GM23338 (cell line): ENCODE results near the gene C3orf22. TPM values are rescaled to one million over a fixed set of nuclear protein-coding genes. Genes with fewer than 3 reads are reported as not detected.

Source experiments
- ATAC-seq: fragments of 200-7000 bp; cut with Tn5 transposase; 3 replicates; pipeline ENCODE4 v1.9.1; 2020
- DNase-seq: peaks from one replicate; pipeline ENCODE4 v3.0.0-alpha.2; 2015; ENCODE audit warnings: low spot score
- H2AFZ ChIP-seq: fragments of 200-600 bp; sonication (generic); 2 replicates; pipeline ENCODE4 v1.8.0; 2016; ENCODE audit warnings: antibody characterized with exemption, mild to moderate bottlenecking, moderate library complexity
- H3F3A ChIP-seq: fragments of 200-600 bp; sonication (generic); replicated peaks from 2 replicates; pipeline ENCODE4 v1.8.0; 2017; ENCODE audit warnings: antibody characterized with exemption, mixed run types, low read depth
- H3K27ac ChIP-seq: fragments of 200-600 bp; sonication (generic); 2 replicates; pipeline ENCODE4 v1.6.1; 2016; ENCODE audit warnings: low read depth
- H3K27me3 ChIP-seq: fragments of 200-600 bp; sonication (generic); 2 replicates; pipeline ENCODE4 v1.8.0; 2016; ENCODE audit warnings: mild to moderate bottlenecking, mixed run types, moderate library complexity; ENCODE audit not compliant: insufficient read depth
- H3K36me3 ChIP-seq: fragments of 200-600 bp; sonication (generic); 2 replicates; pipeline ENCODE4 v1.8.0; 2016; ENCODE audit warnings: mild to moderate bottlenecking; ENCODE audit not compliant: insufficient read depth
- H3K4me1 ChIP-seq: fragments of 200-600 bp; sonication (generic); 2 replicates; pipeline ENCODE4 v1.8.0; 2016; ENCODE audit warnings: mild to moderate bottlenecking, moderate library complexity; ENCODE audit not compliant: insufficient read depth
- H3K4me2 ChIP-seq: fragments of 200-600 bp; sonication (generic); 2 replicates; pipeline ENCODE4 v1.7.1; 2017; ENCODE audit warnings: mixed run types
- H3K4me3 ChIP-seq: fragments of 200-600 bp; sonication (generic); 2 replicates; pipeline ENCODE4 v1.6.1; 2016; ENCODE audit warnings: mixed run types
- H3K79me2 ChIP-seq: fragments of 200-600 bp; sonication (generic); replicated peaks from 2 replicates; pipeline ENCODE4 v1.8.0; 2017; ENCODE audit warnings: mild to moderate bottlenecking; ENCODE audit not compliant: insufficient read depth
- H3K9me2 ChIP-seq: fragments of 200-600 bp; sonication (generic); 2 replicates; pipeline ENCODE4 v1.8.0; 2017; ENCODE audit not compliant: insufficient read depth
- H4K20me1 ChIP-seq: fragments of 200-600 bp; sonication (generic); replicated peaks from 2 replicates; pipeline ENCODE4 v1.8.0; 2017; ENCODE audit warnings: mild to moderate bottlenecking; ENCODE audit not compliant: insufficient read depth
- H3K27ac Mint-ChIP-seq: 2 replicates; pipeline ENCODE4 v1.8.0; 2020; ENCODE audit warnings: inconsistent platforms, mild to moderate bottlenecking, moderate library complexity, mixed read lengths
- H3K27me3 Mint-ChIP-seq: 3 replicates; pipeline ENCODE4 v1.8.0; 2022; ENCODE audit warnings: low read depth, mild to moderate bottlenecking, moderate library complexity, mixed read lengths, inconsistent platforms; ENCODE audit not compliant: insufficient read depth, poor library complexity
- H3K36me3 Mint-ChIP-seq: 3 replicates; pipeline ENCODE4 v1.8.0; 2021; ENCODE audit warnings: low read depth, mild to moderate bottlenecking, inconsistent platforms, moderate library complexity, mixed read lengths
- H3K4me1 Mint-ChIP-seq: 3 replicates; pipeline ENCODE4 v1.8.0; 2020; ENCODE audit warnings: mild to moderate bottlenecking, inconsistent platforms, mixed read lengths
- H3K4me3 Mint-ChIP-seq: 3 replicates; pipeline ENCODE4 v1.8.0; 2021; ENCODE audit warnings: moderate library complexity, mild to moderate bottlenecking, inconsistent platforms, mixed read lengths
- H3K9me3 Mint-ChIP-seq: 3 replicates; pipeline ENCODE4 v1.8.0; 2020; ENCODE audit warnings: moderate library complexity, mild to moderate bottlenecking, inconsistent platforms, mixed read lengths
- CREB1 ChIP-seq: fragments of 250-450 bp; sonication (Bioruptor Pico); IDR thresholded peaks from 2 replicates; pipeline ENCODE4 v1.5.0; 2020; ENCODE audit warnings: low read depth, mild to moderate bottlenecking, moderate library complexity
- ETS1 ChIP-seq: IDR thresholded peaks from 2 replicates; pipeline ENCODE4 v1.6.1; 2016; ENCODE audit warnings: antibody characterized with exemption
- EZH2 ChIP-seq: fragments of 200-600 bp; sonication (generic); IDR thresholded peaks from one replicate; pipeline ENCODE4 v1.8.0; 2017; ENCODE audit warnings: antibody characterized with exemption, mild to moderate bottlenecking, low read depth; ENCODE audit not compliant: unreplicated experiment
- NANOG ChIP-seq: IDR thresholded peaks from 2 replicates; pipeline ENCODE4 v1.6.1; 2016; ENCODE audit warnings: antibody characterized with exemption, borderline replicate concordance
- STAT1 ChIP-seq: IDR thresholded peaks from one replicate; pipeline ENCODE4 v1.6.1; 2016; ENCODE audit warnings: antibody characterized with exemption; ENCODE audit not compliant: unreplicated experiment
- ZNF462 ChIP-seq: fragments of 250-450 bp; sonication (Bioruptor Pico); IDR thresholded peaks from 2 replicates; pipeline ENCODE4 v1.5.0; 2020; ENCODE audit warnings: mild to moderate bottlenecking, moderate library complexity
- polyA plus RNA-seq: library from polyadenylated mRNA; unstranded; fragments of >200 nt; fragmentation: Nextera tagmentation; extraction: Ambion mirVana; gene quantifications from 2 replicates; pipeline ENCODE4 v1.2.1, GENCODE V29; 2016
- total RNA-seq: library from RNA; depleted of rRNA; stranded (reverse); fragments of >200 nt; shearing (Covaris generic); gene quantifications from 2 replicates; pipeline ENCODE4 v1.2.3, GENCODE V29; 2014

Gene C3orf22
- total and polyA plus RNA-seq, 2 experiments from 2014 or later = not detected

- H3K4me3 Mint-ChIP-seq = no peak overlapping the region
- peaks cover 5% of the 10 kb centered on the region for H3K27me3 Mint-ChIP-seq
- H3K79me2 ChIP-seq = no peaks in the 10 kb centered on the region
- no peaks in the 10 kb centered on the region for H3K36me3 ChIP-seq
- no peaks in the 10 kb centered on the region for H3K9me2 ChIP-seq
- H3K36me3 Mint-ChIP-seq = no peaks in the 10 kb centered on the region
- H3F3A ChIP-seq = no peaks in the 10 kb centered on the region
- ATAC-seq (no peak), DNase-seq (no peak)
- H3K4me3 ChIP-seq = no peak overlapping the region
- no peak overlapping the region for H3K27ac ChIP-seq
- TF ChIP-seq STAT1 (no peak), NANOG (no peak), ETS1 (no peak), EZH2 (no peak), ZNF462 (CRISPR knock-in tag) (no peak), CREB1 (CRISPR knock-in tag) (no peak)
- H3K27me3 ChIP-seq = no peaks in the 10 kb centered on the region
- H3K27ac Mint-ChIP-seq = no peak overlapping the region
- no peak overlapping the region for H3K4me2 ChIP-seq
- H4K20me1 ChIP-seq = no peaks in the 10 kb centered on the region
- no peak overlapping the region for H2AFZ ChIP-seq
- no peaks in the 10 kb centered on the region for H3K9me3 Mint-ChIP-seq
- H3K4me1 Mint-ChIP-seq = peaks cover 6% of the 10 kb centered on the region; the same call in 1 of the 3 replicates
- H3K4me1 ChIP-seq = no peaks in the 10 kb centered on the region
Measured at GRCh38 chr3:126568776-126569342, 10.1 kb upstream of the C3orf22 start.
